HepG2 (cell line): ENCODE data around the gene AEN. TPM values are rescaled to one million over a fixed set of nuclear protein-coding genes. Genes with fewer than 3 reads are reported as not detected.

Experiments used
- ATAC-seq: fragments of 200-7000 bp; cut with Tn5 transposase; 3 replicates; pipeline ENCODE4 v1.9.1; 2020; ENCODE audit warnings: mild to moderate bottlenecking, moderate library complexity
- BruUV-seq: library from RNA; stranded (reverse); fragments of 400-500 nt; replicated peaks from 2 replicates; lab custom pipeline; 2021; lab: Mats Ljungman, UMichigan
- CTCF ChIA-PET: fragments of 300-600 bp; formaldehyde crosslinking; extraction: SDS; loops from one replicate; lab custom pipeline; 2021; ENCODE audit warnings: low total read pairs, inconsistent platforms, low intra/inter-chr PET ratio; lab: Yijun Ruan, JAX
- POLR2A ChIA-PET: fragments of 350-600 bp; sonication (Branson Sonifier 250); formaldehyde crosslinking; loops from one replicate; lab custom pipeline; 2020; ENCODE audit warnings: antibody characterized with exemption, inconsistent platforms; lab: Yijun Ruan, JAX
- DNase-seq: peaks from one replicate; pipeline ENCODE4 v3.0.0-alpha.2; 2015; ENCODE audit warnings: low spot score
- FAIRE-seq: peaks from 3 replicates; lab custom pipeline; 2011; peaks lifted over from hg19 to GRCh38; lab: Jason Lieb, UNC
- H2AFZ ChIP-seq: one replicate; pipeline ENCODE4 v1.6.1; 2011; ENCODE audit warnings: low read length, inconsistent platforms
- H3K27ac ChIP-seq: fragments of 300-600 bp; 3 replicates; pipeline ENCODE4 v1.8.0; 2011; ENCODE audit warnings: mixed run types, mild to moderate bottlenecking, mixed read lengths, low read length, inconsistent platforms; ENCODE audit not compliant: insufficient read depth; ENCODE audit errors: extremely low read length
- H3K27me3 ChIP-seq, 2 experiments: fragments of 200-600 bp in 1 of 2; 2 replicates in 1 of 2; 3 replicates in 1 of 2; pipeline versions ENCODE4 v1.6.0 to v1.8.0; 2011; ENCODE audit warnings: low read length in 2 of 2, mild to moderate bottlenecking in 2 of 2, moderate library complexity in 2 of 2, inconsistent platforms in 1 of 2; ENCODE audit not compliant: insufficient read depth in 2 of 2, control insufficient read depth in 1 of 2
- H3K36me3 ChIP-seq, 2 experiments: fragments of 200-600 bp in 1 of 2; replicated peaks in 1 of 2; 2 replicates in 1 of 2; 3 replicates in 1 of 2; pipeline versions ENCODE4 v1.5.1 to v1.8.0; 2011; ENCODE audit warnings: low read length in 2 of 2, inconsistent platforms in 1 of 2; ENCODE audit not compliant: insufficient read depth in 2 of 2, control insufficient read depth in 1 of 2
- H3K4me1 ChIP-seq: 2 replicates; pipeline ENCODE4 v1.5.1; 2012; ENCODE audit warnings: low read length, inconsistent platforms; ENCODE audit not compliant: insufficient read depth
- H3K4me2 ChIP-seq: 2 replicates; pipeline ENCODE4 v1.6.0; 2011; ENCODE audit warnings: low read depth, low read length, inconsistent platforms
- H3K4me3 ChIP-seq, 3 experiments: fragments of 200-600 bp in 1 of 3; sonication (generic), shearing (Covaris generic) in 1 of 3; replicated peaks in 1 of 3; 2 replicates each; pipeline ENCODE4 v1.5.1; 2011 to 2016; ENCODE audit warnings: low read length in 3 of 3, inconsistent platforms in 2 of 3, low read depth in 2 of 3, mild to moderate bottlenecking in 2 of 3, control low read depth in 1 of 3, mixed read lengths in 1 of 3; ENCODE audit not compliant: insufficient read depth in 1 of 3
- H3K79me2 ChIP-seq: one replicate; pipeline ENCODE4 v1.6.1; 2011; ENCODE audit warnings: low read length, inconsistent platforms; ENCODE audit not compliant: insufficient read depth
- H3K9ac ChIP-seq: 2 replicates; pipeline ENCODE4 v1.6.0; 2011; ENCODE audit warnings: mild to moderate bottlenecking, low read depth, low read length, inconsistent platforms; ENCODE audit not compliant: insufficient read depth
- H3K9me3 ChIP-seq: 2 replicates; pipeline ENCODE4 v1.5.1; 2012; ENCODE audit warnings: mild to moderate bottlenecking, low read length
- H4K20me1 ChIP-seq: 2 replicates; pipeline ENCODE4 v1.6.0; 2011; ENCODE audit warnings: inconsistent platforms, mild to moderate bottlenecking, low read length, moderate library complexity; ENCODE audit not compliant: insufficient read depth
- HMGA1 ChIP-seq: sonication (generic); formaldehyde crosslinking; conservative IDR thresholded peaks from 2 replicates; pipeline ENCODE4 v1.4.0; 2020; ENCODE audit warnings: missing genetic modification reagents
- POLR2A ChIP-seq, 2 experiments: IDR thresholded peaks; 2 replicates each; pipeline ENCODE4 v1.6.1; 2011; ENCODE audit warnings: low read depth in 2 of 2, low read length in 2 of 2, mild to moderate bottlenecking in 1 of 2, moderate library complexity in 1 of 2; ENCODE audit not compliant: insufficient read depth in 1 of 2
- ZNF260 ChIP-seq: sonication (generic); formaldehyde crosslinking; IDR thresholded peaks from 2 replicates; pipeline ENCODE4 v1.4.0; 2020; ENCODE audit warnings: missing genetic modification reagents, low read depth, mild to moderate bottlenecking, borderline replicate concordance
- ZNF3 ChIP-seq: IDR thresholded peaks from 2 replicates; pipeline ENCODE4 v1.7.0; 2017; ENCODE audit warnings: inconsistent platforms
- ZNF562 ChIP-seq: sonication (generic); formaldehyde crosslinking; IDR thresholded peaks from 2 replicates; pipeline ENCODE4 v1.8.0; 2022; ENCODE audit warnings: missing genetic modification reagents, borderline replicate concordance
- WGBS: methylation state at CpG from one replicate; pipeline ENCODE4 v1.1.6; 2017; ENCODE audit warnings: low lambda C conversion rate; 5-methylcytosine and 5-hydroxymethylcytosine counted together
- in situ Hi-C: cut with HindIII; loops from 2 replicates; pipeline ENCODE4 v1.10.0; 2017; ENCODE audit warnings: low pct_unique_long_range_greater_than_20kb; ENCODE audit not compliant: extremely low pct_ligation_motif_present
- intact Hi-C: fragments of 100-400 bp; cut with micrococcal nuclease; formaldehyde crosslinking; loops from one replicate; pipeline ENCODE4 v1.10.0; 2022; ENCODE audit not compliant: unreplicated experiment
- polyA plus RNA-seq, 8 experiments: library from polyadenylated mRNA; depleted of rRNA in 3 of 8; stranded (reverse) in 7 of 8; unstranded in 1 of 8; fragments of >200 nt; fragmentation: Illumina TruSeq in 4 of 8; extraction: Trizol in 4 of 8; gene quantifications; 2 replicates each; pipeline versions ENCODE4 v1.2.1 to v1.2.3, GENCODE V29; 2011 to 2016; ENCODE audit warnings: low read depth in 4 of 8, missing spikeins in 1 of 8, mixed read lengths in 1 of 8; ENCODE audit not compliant: insufficient read depth in 1 of 8
- total RNA-seq, 5 experiments: library from RNA; depleted of rRNA; stranded (reverse); fragments of >200 nt; fragmentation: Illumina TruSeq; extraction: Trizol; gene quantifications; 2 replicates each; pipeline ENCODE4 v1.2.3, GENCODE V29; 2016; ENCODE audit warnings: low read depth in 1 of 5
- TF ChIP-seq, protein P1 (sequence below): sonication (generic); formaldehyde crosslinking; IDR thresholded peaks from 2 replicates; pipeline ENCODE4 v1.5.0; 2020; ENCODE audit warnings: missing genetic modification reagents
- TF ChIP-seq, protein P2 (sequence below): fragments of 450-650 bp; IDR thresholded peaks from 2 replicates; pipeline ENCODE4 v1.6.1; 2017
- TF ChIP-seq, protein P3 (sequence below): sonication (generic); formaldehyde crosslinking; IDR thresholded peaks from 2 replicates; pipeline ENCODE4 v1.5.0; 2020; ENCODE audit warnings: missing genetic modification reagents
- TF ChIP-seq, protein P4 (sequence below): fragments of 450-650 bp; IDR thresholded peaks from 2 replicates; pipeline ENCODE4 v1.6.1; 2017; ENCODE audit warnings: mild to moderate bottlenecking
- TF ChIP-seq, protein P5 (sequence below): IDR thresholded peaks from 2 replicates; pipeline ENCODE4 v1.6.1; 2016; ENCODE audit warnings: low read depth, missing genetic modification reagents, missing compliant biosample characterization

AEN gene
- total and polyA plus RNA-seq, 2 of the 13 experiments (the other 11 are each of a cell fraction or from before 2014, with no cell fraction given): 51.3 to 118 TPM

DNA sequence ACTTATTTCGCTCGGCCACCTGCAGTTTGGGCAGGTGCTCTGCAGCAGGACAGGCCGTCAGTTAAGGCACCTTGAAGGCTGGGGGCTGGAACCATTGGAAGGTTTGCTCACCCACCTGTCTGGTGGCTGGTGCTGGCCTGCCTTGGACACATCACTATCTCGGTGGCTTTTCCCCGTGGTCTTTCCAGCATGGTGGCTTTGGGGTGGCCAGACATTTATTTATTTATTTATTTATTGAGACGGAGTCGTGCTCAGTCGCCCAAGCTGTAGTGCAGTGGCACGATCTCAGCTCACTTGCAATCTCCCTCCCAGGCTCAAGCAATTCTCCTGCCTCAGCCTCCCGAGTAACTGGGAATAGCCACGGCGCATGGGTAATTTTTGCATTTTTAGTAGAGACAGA lies 29.4 kb downstream of the AEN start:
- H3K27me3 ChIP-seq: no peaks in the 10 kb centered on the region; a peak in 1 of 5 replicates
- ChIA-PET POLR2A (no interaction called here), CTCF (no interaction called here)
- intact Hi-C loops (no loop called here), in situ Hi-C loops (loop anchor here (5.0 kb wide), 1 partner anchor 177 kb away; no protein-coding TSS in a partner anchor)
- ATAC-seq (no peak), FAIRE-seq (no peak), DNase-seq (no peak)
- no peak overlapping the region for H3K4me3 ChIP-seq
- H3K27ac ChIP-seq: no peak overlapping the region
- WGBS: 94% methylated on average over 12 of the region's 12 CpGs
- H3K9me3 ChIP-seq: no peaks in the 10 kb centered on the region
- 0 out of 2 replicates have a peak, but pooled peaks cover 2% of the 10 kb centered on the region for H4K20me1 ChIP-seq
- TF ChIP-seq, protein P1, sequence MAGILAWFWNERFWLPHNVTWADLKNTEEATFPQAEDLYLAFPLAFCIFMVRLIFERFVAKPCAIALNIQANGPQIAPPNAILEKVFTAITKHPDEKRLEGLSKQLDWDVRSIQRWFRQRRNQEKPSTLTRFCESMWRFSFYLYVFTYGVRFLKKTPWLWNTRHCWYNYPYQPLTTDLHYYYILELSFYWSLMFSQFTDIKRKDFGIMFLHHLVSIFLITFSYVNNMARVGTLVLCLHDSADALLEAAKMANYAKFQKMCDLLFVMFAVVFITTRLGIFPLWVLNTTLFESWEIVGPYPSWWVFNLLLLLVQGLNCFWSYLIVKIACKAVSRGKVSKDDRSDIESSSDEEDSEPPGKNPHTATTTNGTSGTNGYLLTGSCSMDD: no peak
- TF ChIP-seq ZNF260 (CRISPR knock-in tag): no peak
- TF ChIP-seq HMGA1: no peak
- TF ChIP-seq, protein P2, sequence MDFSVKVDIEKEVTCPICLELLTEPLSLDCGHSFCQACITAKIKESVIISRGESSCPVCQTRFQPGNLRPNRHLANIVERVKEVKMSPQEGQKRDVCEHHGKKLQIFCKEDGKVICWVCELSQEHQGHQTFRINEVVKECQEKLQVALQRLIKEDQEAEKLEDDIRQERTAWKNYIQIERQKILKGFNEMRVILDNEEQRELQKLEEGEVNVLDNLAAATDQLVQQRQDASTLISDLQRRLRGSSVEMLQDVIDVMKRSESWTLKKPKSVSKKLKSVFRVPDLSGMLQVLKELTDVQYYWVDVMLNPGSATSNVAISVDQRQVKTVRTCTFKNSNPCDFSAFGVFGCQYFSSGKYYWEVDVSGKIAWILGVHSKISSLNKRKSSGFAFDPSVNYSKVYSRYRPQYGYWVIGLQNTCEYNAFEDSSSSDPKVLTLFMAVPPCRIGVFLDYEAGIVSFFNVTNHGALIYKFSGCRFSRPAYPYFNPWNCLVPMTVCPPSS: no peak
- TF ChIP-seq, protein P3, sequence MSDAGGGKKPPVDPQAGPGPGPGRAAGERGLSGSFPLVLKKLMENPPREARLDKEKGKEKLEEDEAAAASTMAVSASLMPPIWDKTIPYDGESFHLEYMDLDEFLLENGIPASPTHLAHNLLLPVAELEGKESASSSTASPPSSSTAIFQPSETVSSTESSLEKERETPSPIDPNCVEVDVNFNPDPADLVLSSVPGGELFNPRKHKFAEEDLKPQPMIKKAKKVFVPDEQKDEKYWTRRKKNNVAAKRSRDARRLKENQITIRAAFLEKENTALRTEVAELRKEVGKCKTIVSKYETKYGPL (CRISPR knock-in tag): no peak
- no peak for TF ChIP-seq POLR2A (IDR thresholded peaks at IDR 0.05; ENCODE audit: insufficient read depth in 1 of 2, low read depth in 2 of 2, low read length in 2 of 2)
- TF ChIP-seq, protein P4, sequence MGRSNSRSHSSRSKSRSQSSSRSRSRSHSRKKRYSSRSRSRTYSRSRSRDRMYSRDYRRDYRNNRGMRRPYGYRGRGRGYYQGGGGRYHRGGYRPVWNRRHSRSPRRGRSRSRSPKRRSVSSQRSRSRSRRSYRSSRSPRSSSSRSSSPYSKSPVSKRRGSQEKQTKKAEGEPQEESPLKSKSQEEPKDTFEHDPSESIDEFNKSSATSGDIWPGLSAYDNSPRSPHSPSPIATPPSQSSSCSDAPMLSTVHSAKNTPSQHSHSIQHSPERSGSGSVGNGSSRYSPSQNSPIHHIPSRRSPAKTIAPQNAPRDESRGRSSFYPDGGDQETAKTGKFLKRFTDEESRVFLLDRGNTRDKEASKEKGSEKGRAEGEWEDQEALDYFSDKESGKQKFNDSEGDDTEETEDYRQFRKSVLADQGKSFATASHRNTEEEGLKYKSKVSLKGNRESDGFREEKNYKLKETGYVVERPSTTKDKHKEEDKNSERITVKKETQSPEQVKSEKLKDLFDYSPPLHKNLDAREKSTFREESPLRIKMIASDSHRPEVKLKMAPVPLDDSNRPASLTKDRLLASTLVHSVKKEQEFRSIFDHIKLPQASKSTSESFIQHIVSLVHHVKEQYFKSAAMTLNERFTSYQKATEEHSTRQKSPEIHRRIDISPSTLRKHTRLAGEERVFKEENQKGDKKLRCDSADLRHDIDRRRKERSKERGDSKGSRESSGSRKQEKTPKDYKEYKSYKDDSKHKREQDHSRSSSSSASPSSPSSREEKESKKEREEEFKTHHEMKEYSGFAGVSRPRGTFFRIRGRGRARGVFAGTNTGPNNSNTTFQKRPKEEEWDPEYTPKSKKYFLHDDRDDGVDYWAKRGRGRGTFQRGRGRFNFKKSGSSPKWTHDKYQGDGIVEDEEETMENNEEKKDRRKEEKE: no peak
- TF ChIP-seq ZNF3: no peak
- no peak for TF ChIP-seq ZNF562
- TF ChIP-seq, protein P5, sequence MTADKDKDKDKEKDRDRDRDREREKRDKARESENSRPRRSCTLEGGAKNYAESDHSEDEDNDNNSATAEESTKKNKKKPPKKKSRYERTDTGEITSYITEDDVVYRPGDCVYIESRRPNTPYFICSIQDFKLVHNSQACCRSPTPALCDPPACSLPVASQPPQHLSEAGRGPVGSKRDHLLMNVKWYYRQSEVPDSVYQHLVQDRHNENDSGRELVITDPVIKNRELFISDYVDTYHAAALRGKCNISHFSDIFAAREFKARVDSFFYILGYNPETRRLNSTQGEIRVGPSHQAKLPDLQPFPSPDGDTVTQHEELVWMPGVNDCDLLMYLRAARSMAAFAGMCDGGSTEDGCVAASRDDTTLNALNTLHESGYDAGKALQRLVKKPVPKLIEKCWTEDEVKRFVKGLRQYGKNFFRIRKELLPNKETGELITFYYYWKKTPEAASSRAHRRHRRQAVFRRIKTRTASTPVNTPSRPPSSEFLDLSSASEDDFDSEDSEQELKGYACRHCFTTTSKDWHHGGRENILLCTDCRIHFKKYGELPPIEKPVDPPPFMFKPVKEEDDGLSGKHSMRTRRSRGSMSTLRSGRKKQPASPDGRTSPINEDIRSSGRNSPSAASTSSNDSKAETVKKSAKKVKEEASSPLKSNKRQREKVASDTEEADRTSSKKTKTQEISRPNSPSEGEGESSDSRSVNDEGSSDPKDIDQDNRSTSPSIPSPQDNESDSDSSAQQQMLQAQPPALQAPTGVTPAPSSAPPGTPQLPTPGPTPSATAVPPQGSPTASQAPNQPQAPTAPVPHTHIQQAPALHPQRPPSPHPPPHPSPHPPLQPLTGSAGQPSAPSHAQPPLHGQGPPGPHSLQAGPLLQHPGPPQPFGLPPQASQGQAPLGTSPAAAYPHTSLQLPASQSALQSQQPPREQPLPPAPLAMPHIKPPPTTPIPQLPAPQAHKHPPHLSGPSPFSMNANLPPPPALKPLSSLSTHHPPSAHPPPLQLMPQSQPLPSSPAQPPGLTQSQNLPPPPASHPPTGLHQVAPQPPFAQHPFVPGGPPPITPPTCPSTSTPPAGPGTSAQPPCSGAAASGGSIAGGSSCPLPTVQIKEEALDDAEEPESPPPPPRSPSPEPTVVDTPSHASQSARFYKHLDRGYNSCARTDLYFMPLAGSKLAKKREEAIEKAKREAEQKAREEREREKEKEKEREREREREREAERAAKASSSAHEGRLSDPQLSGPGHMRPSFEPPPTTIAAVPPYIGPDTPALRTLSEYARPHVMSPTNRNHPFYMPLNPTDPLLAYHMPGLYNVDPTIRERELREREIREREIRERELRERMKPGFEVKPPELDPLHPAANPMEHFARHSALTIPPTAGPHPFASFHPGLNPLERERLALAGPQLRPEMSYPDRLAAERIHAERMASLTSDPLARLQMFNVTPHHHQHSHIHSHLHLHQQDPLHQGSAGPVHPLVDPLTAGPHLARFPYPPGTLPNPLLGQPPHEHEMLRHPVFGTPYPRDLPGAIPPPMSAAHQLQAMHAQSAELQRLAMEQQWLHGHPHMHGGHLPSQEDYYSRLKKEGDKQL (CRISPR knock-in tag): no peak
- no peak overlapping the region for H3K4me2 ChIP-seq
- no peaks in the 10 kb centered on the region for H3K36me3 ChIP-seq
- BruUV-seq: no TSS peak
- no peaks in the 10 kb centered on the region for H3K79me2 ChIP-seq
- H3K4me1 ChIP-seq: peaks cover 7% of the 10 kb centered on the region; the same call in 1 of the 2 replicates
- H2AFZ ChIP-seq: no peak overlapping the region
- H3K9ac ChIP-seq: no peak overlapping the region
